K562 treated with DMSO at 1 percent for 48 hours (cell line): Measurements from ENCODE around the gene ISM2. TPM values are rescaled to one million over a fixed set of nuclear protein-coding genes. Genes with fewer than 3 reads are reported as not detected.

Source experiments
- total RNA-seq: library from RNA; unstranded; fragments of 300-600 nt; gene quantifications from 2 replicates; pipeline ENCODE4 v1.2.3, GENCODE V29; 2022; ENCODE audit warnings: low replicate concordance; ENCODE audit errors: extremely low read depth

Gene ISM2
- total RNA-seq: not detected in 2 replicates

GRCh38 chr14:77498120-77498979, at the start of gene ISM2:
TSS of gene ISM2 (minus strand) at chr14:77498816. CDS start at chr14:77498793, 23 bp downstream.

GRCh38 chr14:77457522-77458248, 40.9 kb downstream of the ISM2 start, which contains the start of the genes AHSA1 and VIPAS39:
TSS of gene AHSA1 (plus strand) at chr14:77458093. CDS start at chr14:77458190, 97 bp downstream.
TSS of gene VIPAS39 (minus strand) at chr14:77457601. CDS start at chr14:77454102, 3,499 bp downstream.

Other genes with a start within 250 kb of the ISM2 start
- gene NGB, start 227.6 kb downstream of the ISM2 start, total RNA-seq: not detected in 2 replicates
- gene POMT2, start 177.9 kb downstream of the ISM2 start, total RNA-seq: not detected in 2 replicates
- not detected in 2 replicates for gene GSTZ1, start 177.8 kb downstream of the ISM2 start, total RNA-seq
- not detected in 2 replicates for gene TMED8, start 121.7 kb downstream of the ISM2 start, total RNA-seq
- not detected in 2 replicates for gene SAMD15, start 121.4 kb downstream of the ISM2 start, total RNA-seq
- not detected in 2 replicates for gene NOXRED1, start 75.3 kb downstream of the ISM2 start, total RNA-seq
- gene VIPAS39, start 41.2 kb downstream of the ISM2 start, total RNA-seq: not detected in 2 replicates
- gene AHSA1, start 40.7 kb downstream of the ISM2 start, total RNA-seq: not detected in 2 replicates
- not detected in 2 replicates for gene SPTLC2, start 117.8 kb upstream of the ISM2 start, total RNA-seq
- gene ALKBH1, start 209.2 kb upstream of the ISM2 start, total RNA-seq: not detected in 2 replicates
- gene SLIRP, start 209.3 kb upstream of the ISM2 start, total RNA-seq: not detected in 2 replicates